HepG2 (cell line): ENCODE measurements around the gene TTYH2. TPM values are rescaled to one million over a fixed set of nuclear protein-coding genes. Genes with fewer than 3 reads are reported as not detected.

ENCODE experiments used
- BATF2 ChIP-seq: sonication (generic); formaldehyde crosslinking; IDR thresholded peaks from 2 replicates; pipeline ENCODE4 v1.8.0; 2022; ENCODE audit warnings: mild to moderate bottlenecking, missing genetic modification reagents, moderate library complexity
- NFAT5 ChIP-seq: sonication (generic); formaldehyde crosslinking; IDR thresholded peaks from 2 replicates; pipeline ENCODE4 v1.4.0; 2020; ENCODE audit warnings: missing genetic modification reagents
- ZNF597 ChIP-seq: sonication (generic); formaldehyde crosslinking; IDR thresholded peaks from 2 replicates; pipeline ENCODE4 v1.5.0; 2020; ENCODE audit warnings: missing genetic modification reagents
- polyA plus RNA-seq, 8 experiments: library from polyadenylated mRNA; depleted of rRNA in 3 of 8; stranded (reverse) in 7 of 8; unstranded in 1 of 8; fragments of >200 nt; fragmentation: Illumina TruSeq in 4 of 8; extraction: Trizol in 4 of 8; gene quantifications; 2 replicates each; pipeline versions ENCODE4 v1.2.1 to v1.2.3, GENCODE V29; 2011 to 2016; ENCODE audit warnings: low read depth in 4 of 8, missing spikeins in 1 of 8, mixed read lengths in 1 of 8; ENCODE audit not compliant: insufficient read depth in 1 of 8
- total RNA-seq, 5 experiments: library from RNA; depleted of rRNA; stranded (reverse); fragments of >200 nt; fragmentation: Illumina TruSeq; extraction: Trizol; gene quantifications; 2 replicates each; pipeline ENCODE4 v1.2.3, GENCODE V29; 2016; ENCODE audit warnings: low read depth in 1 of 5

The TTYH2 gene
- total and polyA plus RNA-seq, 2 of the 13 experiments (the other 11 are each of a cell fraction or from before 2014, with no cell fraction given): 0.77 to 0.96 TPM

- TF ChIP-seq BATF2 (CRISPR knock-in tag): no peak
- TF ChIP-seq NFAT5 (CRISPR knock-in tag): no peak
- no peak for TF ChIP-seq ZNF597 (CRISPR knock-in tag)
Observed at GRCh38 chr17:74298778-74299177, 85.4 kb downstream of the TTYH2 start (continued).
